ENCODE results near the gene BEND4.

BEND4 gene

GRCh38 chr4:42122237-42122636 is 30.2 kb downstream of the BEND4 start:
- H3K4me3 ChIP-seq (ENCODE audit: low read length), result no peak overlapping the region
- no peak for DNase-seq (ENCODE audit: low read depth, low spot score)

GRCh38 chr4:42119886-42120285 is 32.6 kb downstream of the BEND4 start:
- no peak for DNase-seq (ENCODE audit: low read depth, low spot score)
- no peak overlapping the region for H3K4me3 ChIP-seq (ENCODE audit: low read length)

DNA sequence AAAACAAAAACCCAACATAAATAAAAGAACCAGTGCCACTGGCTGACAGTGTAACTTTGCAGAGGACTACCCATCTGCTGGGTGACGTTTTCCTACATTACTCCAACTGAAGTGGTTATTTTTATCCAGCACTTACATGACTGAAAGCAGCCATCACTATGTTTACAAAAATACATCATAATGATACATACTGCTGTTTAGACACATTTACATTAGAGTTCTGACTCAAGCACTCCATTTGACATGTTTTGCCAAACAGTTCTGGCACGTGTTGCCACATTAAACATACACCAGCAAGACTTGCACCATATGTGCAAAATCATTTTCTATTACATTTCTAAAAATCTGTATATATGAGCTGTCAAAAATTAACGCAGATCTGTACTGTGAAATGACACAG is 39.6 kb downstream of the BEND4 start:
- H3K4me3 ChIP-seq (ENCODE audit: low read length), result no peak overlapping the region
- no peak for DNase-seq (ENCODE audit: low read depth, low spot score)

DNA sequence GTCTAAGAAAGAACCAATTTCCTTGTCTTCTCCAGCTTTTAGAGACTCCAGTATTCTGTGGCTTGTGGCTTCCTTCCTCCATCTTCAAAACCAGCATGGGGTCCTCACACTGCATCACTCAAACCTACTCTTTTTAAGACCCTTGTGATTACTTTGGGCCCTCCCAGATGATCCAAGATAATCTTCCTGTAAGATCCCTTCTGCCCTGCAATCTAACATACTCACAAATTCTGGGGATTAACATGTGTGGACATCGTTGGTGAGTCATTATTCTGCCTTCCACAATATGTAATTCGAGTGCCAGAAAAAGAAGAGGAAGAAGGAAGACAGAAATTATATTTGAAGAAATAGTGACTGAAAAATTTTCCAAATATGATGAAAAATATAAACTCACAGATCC is 47.9 kb downstream of the BEND4 start:
- peak; percentile 17 for DNase-seq (ENCODE audit: low read depth, low spot score)
- no peak overlapping the region for H3K4me3 ChIP-seq (ENCODE audit: low read length)

DNA sequence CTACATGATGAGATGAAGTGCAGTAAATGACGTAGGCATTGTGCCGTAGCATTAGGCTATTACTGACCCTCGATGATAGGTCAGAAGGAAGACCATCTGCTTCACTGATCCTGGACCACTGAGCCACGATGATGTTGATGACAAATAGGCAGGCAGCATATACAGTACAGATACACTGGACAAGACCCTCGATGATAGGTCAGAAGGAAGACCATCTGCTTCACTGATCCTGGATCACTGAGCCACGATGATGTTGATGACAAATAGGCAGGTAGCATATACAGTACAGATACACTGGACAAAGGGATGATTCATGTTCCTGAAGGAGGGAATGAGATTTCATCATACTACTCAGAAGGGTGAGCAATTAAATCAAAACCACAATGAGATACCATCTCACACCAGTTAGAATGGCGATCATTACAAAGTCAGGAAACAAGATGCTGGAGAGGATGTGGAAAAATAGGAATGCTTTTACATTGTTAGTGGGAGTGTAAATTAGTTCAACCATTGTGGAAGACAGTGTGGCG is 50.9 kb downstream of the BEND4 start:
- H3K4me3 ChIP-seq (ENCODE audit: low read length), result no peak overlapping the region
- DNase-seq (ENCODE audit: low read depth, low spot score), result no peak

GRCh38 chr4:42088386-42088785 is 64.1 kb downstream of the BEND4 start:
- no peak for DNase-seq (ENCODE audit: low read depth, low spot score)
- H3K4me3 ChIP-seq (ENCODE audit: low read length), result no peak overlapping the region

DNA sequence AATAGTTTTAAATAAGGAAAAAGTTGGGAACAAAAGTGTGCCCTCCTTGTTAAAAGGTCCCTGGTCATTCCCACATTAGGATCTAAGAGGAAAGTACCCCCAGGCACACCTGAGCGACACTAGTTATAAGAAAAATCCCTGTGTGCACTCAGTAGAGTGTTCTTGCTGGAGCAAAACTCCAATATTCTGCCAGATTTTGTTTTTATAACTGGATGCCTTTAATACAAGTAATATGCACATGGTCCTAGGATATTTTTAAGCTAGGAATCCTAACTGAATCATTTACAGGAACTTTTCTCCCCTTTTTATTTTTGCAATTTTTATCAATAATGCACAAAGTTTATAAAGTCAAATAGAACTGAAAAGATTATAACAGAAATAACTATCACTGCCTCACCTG is 68.6 kb downstream of the BEND4 start:
- no peak overlapping the region for H3K4me3 ChIP-seq (ENCODE audit: low read length)
- DNase-seq (ENCODE audit: low read depth, low spot score), result no peak

DNA sequence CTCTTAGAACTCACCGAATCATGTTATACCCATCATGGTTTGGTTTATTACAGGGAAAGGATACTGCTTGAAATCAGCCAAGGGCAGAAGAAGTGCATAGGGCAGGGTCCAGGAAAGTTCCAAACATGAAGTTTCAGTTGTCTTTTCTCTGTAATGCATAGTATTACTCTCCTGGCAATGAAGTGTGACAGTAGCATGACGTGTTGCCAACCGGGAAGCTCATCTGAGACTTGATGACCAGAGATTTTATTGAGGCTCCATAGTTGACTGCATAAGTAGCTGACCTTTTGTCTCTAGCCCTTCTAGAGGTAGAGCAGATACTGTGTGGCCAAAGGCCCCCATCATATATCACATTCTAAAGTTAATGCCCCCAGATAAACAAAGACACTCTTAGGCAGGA is 72.1 kb downstream of the BEND4 start:
- no peak overlapping the region for H3K4me3 ChIP-seq (ENCODE audit: low read length)
- no peak for DNase-seq (ENCODE audit: low read depth, low spot score)

- DNase-seq (ENCODE audit: low read depth, low spot score), result no peak
- H3K4me3 ChIP-seq (ENCODE audit: low read length), result no peak overlapping the region
Measured at GRCh38 chr4:42078184-42078801, 74.2 kb downstream of the BEND4 start.

DNA sequence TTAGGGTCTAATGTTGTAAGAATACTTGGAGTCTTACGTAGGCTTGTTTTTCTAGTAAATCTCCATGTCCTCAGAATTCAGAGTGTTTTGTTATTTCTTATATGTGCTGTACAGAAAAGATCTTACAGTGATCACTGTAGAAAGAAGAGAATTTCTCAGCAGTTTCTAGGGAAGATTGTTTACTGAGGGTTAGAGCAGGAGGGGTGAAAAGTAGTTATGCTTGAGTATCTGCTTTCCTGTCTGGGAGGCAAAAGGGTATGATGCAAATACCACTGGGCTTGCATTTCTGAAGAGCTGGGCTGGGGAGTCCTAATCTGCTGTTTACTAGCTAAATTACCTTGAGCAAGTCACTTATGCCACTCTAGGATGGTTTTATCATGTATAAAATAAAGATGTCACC is 78.2 kb downstream of the BEND4 start:
- no peak overlapping the region for H3K4me3 ChIP-seq (ENCODE audit: low read length)
- DNase-seq (ENCODE audit: low read depth, low spot score), result no peak

DNA sequence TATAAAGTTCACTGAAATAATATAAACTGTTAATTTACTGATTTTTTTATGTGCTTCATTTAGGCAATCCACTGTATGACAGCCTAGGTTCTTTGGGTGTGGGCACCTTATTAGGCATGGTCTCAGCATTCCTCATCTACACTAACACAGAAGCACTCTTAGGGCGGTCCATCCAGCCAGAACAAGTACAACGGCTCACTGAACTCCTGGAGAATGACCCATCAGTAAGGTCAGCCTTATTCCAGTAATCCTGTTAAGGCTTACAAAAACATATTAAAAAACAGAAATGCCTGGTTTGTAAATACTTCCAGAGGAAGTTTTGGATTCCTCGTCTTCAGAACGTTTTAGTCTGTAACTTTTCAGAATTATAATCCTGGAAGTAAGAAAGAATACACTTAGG is 82.0 kb downstream of the BEND4 start:
- no peak overlapping the region for H3K4me3 ChIP-seq (ENCODE audit: low read length)
- no peak for DNase-seq (ENCODE audit: low read depth, low spot score)

- H3K4me3 ChIP-seq (ENCODE audit: low read length), result no peak overlapping the region
- DNase-seq (ENCODE audit: low read depth, low spot score), result no peak
Measured at GRCh38 chr4:42067264-42067663, 85.2 kb downstream of the BEND4 start.

DNA sequence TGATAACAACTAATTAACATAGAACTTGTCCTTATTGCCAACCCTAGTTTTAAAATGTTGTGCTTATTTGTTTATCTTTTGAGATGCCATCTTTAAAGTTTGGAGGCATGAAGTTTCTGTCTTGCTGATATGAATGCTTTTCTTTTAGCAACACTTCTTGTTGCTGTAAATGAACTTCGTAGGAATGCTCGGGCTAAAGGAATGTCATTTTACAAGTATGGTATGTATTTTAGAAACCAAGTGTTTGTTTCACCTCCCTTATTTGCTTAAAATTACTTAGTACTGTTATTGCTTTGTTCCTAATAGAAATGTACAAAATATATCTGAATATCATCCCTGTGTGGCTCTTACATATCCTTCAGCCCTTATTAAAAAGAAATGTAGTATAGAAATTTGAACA is 86.1 kb downstream of the BEND4 start:
- no peak for DNase-seq (ENCODE audit: low read depth, low spot score)
- no peak overlapping the region for H3K4me3 ChIP-seq (ENCODE audit: low read length)

Measured in Jurkat, Clone E6-1 (cell line).